ENCODE results near the gene CELA3A.
A peak's percentile ranks its signal among the peaks of the same experiment; 100 is the strongest.
"Not testable (repeated sequence)": the region's sequence is repeated elsewhere in the genome, so short reads cannot be mapped to it uniquely, and the experiment has no call there.

The CELA3A gene

GRCh38 chr1:22001409-22001808, at the start of gene CELA3A:
TSS of gene CELA3A (plus strand) at chr1:22001657. CDS start at chr1:22001675, 18 bp downstream.
- DNase-seq: no peak

GRCh38 chr1:21952786-21953520, 48.5 kb upstream of the CELA3A start:
- no peak for DNase-seq

DNA sequence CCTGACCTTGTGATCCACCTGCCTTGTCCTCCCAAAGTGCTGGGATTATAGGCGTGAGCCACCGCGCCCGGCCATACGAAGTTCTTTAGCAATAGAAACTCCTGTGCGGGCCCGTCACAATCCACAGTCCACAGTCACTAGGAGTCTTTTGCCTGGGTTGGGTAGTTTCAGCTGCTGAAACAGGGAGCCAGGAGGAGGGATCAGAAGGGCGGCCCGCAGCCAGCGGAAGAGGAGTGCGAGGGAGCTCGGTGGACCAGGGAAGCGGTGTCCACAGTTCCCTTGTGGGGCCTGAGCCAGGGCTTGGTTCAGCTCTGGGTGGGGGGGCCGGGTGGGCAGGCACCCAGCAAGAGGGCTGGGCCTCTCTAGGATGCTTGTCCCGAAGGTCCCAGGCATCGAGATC, 46.4 kb upstream of the CELA3A start:
- DNase-seq: no peak

DNA sequence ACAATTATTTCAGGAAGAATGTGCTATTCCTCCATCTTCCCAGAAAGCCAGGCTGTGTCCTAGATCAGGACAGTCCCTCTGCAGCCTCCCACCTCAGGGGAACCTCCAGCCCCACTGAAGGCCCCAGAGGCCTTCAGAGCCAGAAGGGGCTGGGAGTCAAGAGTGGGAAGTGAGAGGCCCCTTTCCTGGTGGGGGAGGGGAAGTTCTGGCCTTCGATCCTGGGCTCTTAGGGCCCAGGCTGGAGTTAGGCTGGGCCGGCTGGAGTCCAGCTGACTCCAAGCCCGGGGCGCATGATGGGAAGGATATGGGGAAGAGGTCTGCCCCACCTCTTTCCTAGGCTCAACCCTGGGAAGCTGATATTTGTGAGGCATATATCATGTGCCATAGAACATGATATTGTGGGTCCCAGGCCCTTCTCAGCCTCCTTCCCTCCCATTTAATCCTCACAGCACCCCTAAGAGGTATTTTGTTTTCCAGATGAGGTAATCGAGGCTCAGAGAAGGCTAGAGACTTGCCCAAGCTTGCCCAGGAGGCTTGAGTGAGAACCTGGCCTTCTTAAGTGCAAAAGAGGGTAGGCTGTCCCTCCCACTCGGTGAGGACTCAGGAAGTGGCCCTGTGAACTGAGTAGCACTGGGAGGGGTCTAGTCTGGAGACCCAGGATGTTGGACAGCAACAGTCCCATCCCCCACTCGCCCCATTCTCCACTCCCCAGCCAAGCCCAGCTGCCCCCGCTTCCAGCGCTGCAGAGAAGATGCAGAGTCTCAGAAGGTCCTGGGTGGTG, 45.8 kb upstream of the CELA3A start:
- DNase-seq: no peak

DNA sequence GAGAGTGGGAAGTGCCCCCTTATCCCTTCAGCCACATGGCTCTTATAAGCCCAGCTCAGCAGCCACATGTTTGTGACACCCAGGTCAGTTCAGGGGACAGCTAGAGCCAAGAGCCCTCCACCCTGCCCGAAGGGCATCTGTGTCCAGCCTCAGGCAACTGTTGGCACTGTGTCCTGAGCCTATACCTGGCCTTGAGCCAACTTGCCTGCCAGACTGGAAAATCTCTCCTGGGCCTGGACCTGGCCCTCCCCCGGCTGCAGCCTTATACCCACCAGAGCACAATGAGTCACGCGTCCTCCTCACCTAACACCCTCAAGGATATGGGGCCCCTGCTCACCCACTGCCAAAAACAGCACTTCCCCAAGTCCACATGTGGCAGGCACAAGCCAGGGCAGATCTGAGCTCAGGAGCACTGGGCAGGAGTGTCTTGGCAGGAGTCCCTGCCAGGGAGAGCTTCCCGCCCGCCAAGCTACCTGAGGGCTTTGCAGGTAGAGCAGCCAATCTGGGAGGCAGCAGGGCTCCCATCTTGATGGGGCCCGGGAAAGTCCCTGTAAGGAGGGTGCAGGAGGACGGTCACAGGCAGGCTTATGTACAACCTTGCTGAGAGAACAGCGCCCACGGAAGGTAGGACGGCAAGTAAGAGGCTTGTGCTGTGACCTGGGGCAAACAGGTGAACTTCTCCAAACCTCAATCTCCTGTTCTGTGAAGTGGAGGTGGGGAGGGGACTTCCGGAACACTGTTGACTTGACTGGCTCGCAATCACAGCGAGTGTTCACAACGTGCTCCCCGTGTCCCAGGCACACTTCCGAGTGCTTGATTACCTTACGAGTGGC, 44.5 kb upstream of the CELA3A start:
- DNase-seq: no peak

- no peak for DNase-seq
Observed at GRCh38 chr1:21961337-21961736, 40.1 kb upstream of the CELA3A start.

- DNase-seq: no peak
Observed at GRCh38 chr1:21961799-21962198, 39.7 kb upstream of the CELA3A start.

GRCh38 chr1:21963477-21964217, 37.8 kb upstream of the CELA3A start:
- peak; percentile 27 to 63 for DNase-seq

DNA sequence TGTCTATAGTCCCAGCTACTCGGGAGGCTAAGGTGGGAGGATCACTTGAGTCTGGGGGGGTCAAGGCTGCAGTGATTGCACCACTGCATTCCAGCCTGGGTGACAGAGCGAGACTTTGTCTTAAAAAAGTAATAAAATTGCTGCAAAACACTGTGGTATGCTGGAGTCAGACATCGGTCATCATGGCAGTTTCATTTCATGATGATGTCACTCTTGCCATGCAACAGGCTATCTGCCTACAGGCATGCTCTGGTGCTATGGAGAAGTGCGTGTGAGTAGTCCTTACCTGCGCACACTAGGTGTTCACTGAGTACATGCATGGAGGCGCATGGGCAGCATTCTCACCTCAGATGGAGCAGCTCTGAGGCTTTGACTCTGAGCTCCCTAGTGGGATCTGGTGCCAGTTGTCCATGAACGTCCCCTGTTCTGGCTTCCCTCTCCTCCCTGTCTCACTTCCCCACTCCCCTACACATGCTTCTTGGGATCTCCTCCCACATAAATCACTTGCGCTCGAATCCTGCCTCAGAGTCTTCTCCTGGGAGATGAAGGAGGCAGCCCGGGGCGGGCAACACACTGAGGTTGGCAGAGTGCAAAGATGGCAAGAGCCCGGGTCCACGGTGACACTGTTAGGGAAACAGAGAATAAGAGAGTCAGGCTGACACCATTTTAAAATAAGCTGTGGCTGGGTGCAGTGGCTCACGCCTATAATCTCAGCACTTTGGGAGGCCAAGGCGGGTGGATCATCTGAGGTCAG, 35.0 kb upstream of the CELA3A start:
- no peak for DNase-seq

DNA sequence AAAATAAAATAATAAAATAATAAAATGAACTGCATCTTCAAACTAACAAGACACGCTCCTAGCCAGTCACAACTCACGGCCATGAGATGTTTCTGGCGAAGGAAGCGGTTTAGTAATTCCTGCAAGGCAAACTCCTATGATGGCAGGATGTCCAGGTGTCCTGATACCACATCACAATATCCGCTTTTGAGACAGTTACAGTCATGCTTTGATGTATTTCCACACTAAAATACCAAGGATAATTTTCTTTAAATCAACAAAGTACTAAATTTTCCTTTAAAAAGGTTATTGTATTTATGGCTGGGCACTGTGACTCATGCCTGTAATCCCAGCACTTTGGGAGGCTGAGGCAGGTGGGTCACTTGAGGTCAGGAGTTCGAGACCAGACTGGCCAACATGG, 34.2 kb upstream of the CELA3A start:
- not testable (repeated sequence) for DNase-seq

DNA sequence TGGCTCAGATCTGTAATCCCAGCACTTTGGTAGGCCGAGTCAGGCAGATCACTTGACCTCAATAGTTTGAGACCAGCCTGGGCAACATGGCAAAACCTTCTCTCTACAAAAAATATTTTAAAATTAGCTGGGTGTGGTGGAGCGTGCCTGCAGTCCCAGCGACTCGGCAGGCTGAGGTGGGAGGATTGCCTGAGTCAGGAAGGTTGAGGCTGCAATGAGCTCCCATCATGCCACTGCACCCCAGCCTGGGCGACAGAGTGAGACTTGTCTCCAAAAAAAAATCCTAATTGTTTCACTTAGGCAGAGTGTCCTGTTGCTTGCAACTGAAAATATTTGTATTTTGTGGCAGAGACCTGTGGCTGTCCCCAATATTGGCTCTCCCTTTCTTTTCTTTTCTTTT, 32.4 kb upstream of the CELA3A start:
- DNase-seq: not testable (repeated sequence)

- DNase-seq: not testable (repeated sequence)
Observed at GRCh38 chr1:21970523-21970922, 30.9 kb upstream of the CELA3A start.

DNA sequence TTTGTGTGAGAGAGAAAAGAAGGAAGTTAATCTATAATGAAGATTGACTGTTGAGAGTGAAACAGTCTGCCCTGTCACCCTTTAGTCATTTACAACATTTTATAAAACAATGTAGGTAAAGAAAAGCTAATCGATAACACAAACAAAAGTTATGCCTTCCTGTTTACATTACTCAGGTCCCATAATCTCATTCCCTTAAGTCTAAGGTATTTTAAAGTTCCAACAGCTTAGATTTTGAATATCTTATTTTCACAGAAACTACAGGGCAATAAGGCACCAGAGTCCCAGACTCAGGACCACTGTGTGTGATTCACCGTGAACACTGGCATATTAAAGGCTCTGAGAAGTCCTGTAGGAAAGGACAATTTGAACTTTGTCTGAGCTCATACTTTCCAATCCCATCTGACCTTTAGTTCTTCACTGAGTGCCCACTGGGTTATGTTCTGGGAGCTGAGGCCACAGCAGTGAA, 28.4 kb upstream of the CELA3A start:
- not testable (repeated sequence) for DNase-seq

- not testable (repeated sequence) for DNase-seq
Observed at GRCh38 chr1:21973948-21974347, 27.5 kb upstream of the CELA3A start.

DNA sequence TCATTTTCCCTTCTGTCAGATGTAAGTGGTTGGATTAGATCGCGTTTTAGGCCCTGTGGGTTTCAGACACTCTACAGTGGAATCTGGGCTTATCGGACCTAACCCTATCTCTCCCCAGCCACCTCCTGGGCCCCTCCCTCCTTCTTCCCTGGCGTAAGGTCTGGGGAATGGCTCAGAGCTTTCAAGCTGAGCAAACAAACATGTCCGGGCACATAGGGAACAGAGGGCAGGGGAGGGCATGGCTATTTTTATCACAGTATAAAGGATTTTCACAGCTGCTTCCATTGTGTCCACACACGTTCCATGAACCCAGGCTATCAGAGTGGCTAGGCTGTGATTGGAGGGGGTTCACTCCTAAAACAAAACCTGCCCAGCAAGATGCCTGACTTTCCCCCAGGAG, 26.8 kb upstream of the CELA3A start:
- not testable (repeated sequence) for DNase-seq

DNA sequence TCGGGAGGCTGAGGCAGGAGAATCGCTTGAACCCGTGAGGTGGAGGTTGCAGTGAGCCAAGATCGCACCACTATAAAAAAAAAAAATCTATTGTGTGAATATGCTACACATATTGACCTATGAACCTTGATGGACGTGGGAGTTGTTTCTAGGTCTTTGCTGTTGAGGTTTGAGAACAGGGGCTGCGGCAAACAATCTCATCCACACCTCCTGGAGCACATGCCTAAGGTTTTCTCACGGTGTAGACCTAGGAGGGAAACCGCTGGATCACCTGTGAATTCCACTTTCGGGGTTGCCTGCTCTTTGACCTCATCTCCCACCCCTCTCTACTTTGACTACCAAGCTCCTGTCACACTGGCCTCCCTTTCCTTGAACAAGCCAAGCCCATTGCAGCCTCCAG, 26.2 kb upstream of the CELA3A start:
- not testable (repeated sequence) for DNase-seq

GRCh38 chr1:21976703-21977239, 24.7 kb upstream of the CELA3A start, which contains the start of gene CELA3B:
TSS of gene CELA3B (plus strand) at chr1:21977022. CDS start at chr1:21977040, 18 bp downstream.
- DNase-seq: not testable (repeated sequence)

GRCh38 chr1:21978209-21978608, 23.2 kb upstream of the CELA3A start:
- not testable (repeated sequence) for DNase-seq

- DNase-seq: not testable (repeated sequence)
Observed at GRCh38 chr1:21980515-21981220, 20.8 kb upstream of the CELA3A start.

- DNase-seq: not testable (repeated sequence)
Observed at GRCh38 chr1:21981253-21981652, 20.2 kb upstream of the CELA3A start.
